HG03045 (cell line): ENCODE results near the gene AHSG.

Experiments
- ATAC-seq: cut with Tn5 transposase; IDR thresholded peaks from one replicate; pipeline ENCODE4 v1.9.1; 2021; ENCODE audit warnings: mild to moderate bottlenecking, moderate library complexity; ENCODE audit not compliant: unreplicated experiment

Gene AHSG

DNA sequence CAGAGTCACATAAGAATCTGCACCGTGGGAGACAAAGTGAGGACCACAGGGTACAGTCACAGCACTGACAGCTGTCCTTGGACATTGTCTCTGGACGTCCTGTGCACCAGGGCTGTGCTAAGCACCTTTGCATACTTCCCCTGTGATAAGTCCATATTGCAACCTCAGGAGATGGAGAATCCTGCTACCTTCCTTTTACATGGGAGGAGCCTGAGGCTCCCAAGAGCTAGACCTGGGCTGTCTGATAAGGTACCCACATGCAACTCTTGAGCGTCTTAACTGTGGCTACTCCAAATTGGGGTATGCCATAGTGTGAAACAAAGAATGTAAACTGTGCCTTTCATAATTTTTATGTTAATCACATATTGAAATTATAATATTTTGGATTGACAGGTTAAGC is 24.8 kb downstream of the AHSG start:
- no peak for ATAC-seq

DNA sequence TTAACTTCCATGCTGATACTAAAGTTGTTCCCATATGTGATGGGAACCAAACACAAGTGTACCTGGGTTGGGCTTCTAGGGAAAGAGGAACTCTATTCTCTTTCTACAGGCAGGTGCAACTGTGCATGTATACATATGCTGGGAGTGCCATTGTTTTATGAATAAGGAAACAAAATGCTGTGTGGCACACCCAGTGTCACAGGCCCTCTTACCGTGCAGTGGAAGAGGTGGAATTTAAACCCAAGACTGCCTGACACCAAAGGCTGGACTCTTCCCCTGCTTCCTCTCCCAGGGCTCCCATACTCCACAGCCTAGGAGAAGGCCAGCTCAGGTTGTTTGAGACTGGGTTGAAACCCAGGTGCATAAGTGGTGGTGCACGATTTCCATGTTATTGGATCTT is 25.4 kb downstream of the AHSG start:
- ATAC-seq = no peak

DNA sequence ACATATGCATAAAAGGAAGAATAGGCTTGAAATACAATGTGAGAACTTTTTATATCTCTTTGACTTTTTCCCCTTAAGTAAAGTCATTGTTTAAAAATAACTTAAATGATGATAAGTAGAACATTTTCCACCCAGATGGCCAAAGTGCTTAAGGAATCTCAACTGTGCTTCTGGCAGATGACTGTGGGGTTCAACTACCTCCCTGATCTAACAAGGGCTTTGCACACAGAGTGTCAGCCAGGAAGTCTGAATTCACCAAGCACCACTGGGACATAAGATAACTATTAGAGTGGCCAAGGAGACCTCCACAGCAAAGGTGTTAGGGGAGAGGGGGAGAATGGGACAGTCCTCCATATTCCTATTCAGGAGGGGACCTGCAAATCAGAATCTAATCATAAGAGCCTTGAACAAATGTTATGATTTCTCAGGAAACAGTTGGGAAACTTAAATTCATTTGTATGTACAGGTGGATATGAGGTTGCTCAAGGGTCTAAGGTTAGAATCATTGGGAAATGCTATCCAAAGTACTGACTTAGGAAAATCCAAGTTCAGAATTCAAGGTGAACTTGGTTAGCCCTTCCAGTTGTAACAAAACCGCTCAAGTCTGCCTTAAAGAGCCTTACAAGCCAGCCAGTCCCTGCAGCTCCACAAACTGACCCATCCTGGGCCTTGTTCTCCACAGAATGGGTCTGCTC is 27.1 kb downstream of the AHSG start, which contains the start of gene FETUB:
Gene FETUB (plus strand): TSS at position 622 of the 695 bp plus-strand sequence. CDS start 62 bp downstream, at position 684.
- ATAC-seq = no peak

DNA sequence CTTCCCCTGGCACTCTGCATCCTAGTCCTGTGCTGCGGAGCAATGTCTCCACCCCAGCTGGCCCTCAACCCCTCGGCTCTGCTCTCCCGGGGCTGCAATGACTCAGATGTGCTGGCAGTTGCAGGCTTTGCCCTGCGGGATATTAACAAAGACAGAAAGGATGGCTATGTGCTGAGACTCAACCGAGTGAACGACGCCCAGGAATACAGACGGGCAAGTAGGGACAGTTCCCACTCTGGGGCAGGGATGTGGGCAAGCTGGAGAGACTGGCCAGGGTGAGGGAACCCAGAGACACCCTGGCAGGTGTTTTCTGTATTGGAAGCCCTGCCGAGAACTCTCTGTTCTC is 27.6 kb downstream of the AHSG start:
- no peak for ATAC-seq

DNA sequence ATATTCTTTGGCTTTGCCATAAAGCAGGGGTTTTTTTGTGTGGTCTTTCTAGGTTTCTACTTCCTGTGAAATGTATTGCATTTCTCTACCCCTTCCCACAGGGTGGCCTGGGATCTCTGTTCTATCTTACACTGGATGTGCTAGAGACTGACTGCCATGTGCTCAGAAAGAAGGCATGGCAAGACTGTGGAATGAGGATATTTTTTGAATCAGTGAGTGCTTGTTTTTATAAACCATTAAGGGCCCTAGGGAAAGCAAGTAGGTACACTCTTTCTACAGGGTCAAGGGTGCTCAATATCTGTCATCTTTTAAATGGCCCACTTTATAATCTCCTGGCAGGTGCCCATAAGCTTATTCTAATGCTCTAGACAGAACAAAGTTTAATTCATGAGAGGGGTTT is 28.1 kb downstream of the AHSG start:
- ATAC-seq = no peak

DNA sequence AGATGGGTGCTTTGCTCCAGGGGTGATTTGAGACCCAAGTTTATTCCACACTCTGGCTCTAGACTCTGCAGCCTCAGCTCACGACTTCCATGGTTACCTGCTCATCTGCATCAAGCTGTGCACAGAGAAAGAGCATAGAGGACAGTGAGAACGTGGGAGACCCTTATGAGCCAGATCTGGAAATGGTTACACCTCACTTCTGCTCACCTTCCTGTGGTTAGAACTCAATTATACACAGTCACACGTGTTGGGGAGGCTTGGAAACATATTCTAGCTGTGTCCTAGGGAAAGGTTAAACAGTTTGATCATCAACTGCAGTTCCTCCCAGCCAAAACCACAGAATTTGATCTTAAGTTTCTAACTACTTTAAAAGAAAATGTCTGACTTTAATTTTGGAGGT is 29.2 kb downstream of the AHSG start:
- ATAC-seq = no peak

DNA sequence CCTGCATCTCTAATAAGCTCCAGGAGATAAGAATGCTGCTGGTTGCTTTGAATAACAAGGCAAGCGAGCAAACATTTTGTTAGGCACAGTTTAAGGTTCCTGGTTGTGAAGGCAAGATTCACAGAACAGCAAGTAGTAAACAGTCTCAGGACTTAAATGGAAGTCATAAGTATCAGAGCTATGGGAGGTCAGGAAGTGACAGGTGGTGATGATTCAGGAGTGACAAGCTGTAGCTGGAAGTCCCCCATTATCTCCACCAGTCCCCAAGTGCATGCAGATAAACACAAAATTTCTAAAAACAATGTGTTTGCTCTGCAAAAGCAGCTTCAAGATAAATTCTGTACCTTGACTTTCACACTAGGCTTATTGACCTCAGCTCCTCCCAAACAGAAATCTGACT is 30.6 kb downstream of the AHSG start:
- no peak for ATAC-seq

DNA sequence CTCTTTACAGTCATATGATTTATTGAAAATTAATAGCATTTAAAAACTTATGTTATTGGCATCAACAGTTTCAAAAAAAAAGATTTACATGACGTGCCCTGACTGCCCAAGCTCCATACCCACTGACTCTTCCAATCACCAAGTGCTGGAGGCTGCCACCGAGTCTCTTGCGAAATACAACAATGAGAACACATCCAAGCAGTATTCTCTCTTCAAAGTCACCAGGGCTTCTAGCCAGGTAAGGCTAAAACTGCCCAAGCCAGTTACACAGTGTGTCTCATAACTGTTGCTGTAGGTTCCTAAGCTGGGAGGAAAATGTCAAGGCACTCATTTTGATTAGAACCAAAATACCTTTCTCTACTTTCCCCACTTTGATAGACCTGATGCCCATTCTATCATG is 31.8 kb downstream of the AHSG start:
- ATAC-seq = no peak

DNA sequence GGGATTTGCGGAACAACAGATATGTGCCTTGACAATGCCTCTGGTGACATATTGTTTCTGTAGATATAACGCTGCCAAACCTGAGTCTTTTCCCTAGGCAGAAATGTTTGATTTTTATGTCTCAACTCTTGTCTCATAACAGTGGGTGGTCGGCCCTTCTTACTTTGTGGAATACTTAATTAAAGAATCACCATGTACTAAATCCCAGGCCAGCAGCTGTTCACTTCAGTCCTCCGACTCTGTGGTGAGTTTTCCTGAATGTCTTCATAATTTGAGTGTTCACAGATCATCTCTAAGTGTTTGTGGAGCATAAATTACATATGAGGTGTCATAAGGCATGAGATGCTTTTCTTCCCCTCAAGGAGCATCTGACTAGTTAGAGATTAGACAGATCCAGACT is 33.2 kb downstream of the AHSG start:
- ATAC-seq = no peak

DNA sequence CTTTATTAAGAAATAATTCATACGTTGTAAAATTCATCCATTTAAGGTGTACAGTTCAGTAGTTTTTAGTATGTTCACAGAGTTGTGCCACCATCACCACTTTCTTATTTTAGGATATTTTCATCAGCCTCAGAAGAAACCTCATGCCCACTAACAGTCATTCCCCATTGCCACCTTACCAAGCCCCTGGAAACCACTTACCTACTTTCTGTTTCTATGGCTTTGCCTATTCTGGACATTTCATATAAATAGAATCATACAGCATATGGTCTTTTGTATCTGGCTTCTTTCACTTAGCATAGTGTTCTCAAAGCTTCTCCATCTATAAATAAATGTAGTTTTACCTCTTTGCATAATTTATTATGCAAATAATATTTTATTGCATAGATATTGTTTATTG is 34.0 kb downstream of the AHSG start:
- no peak for ATAC-seq

DNA sequence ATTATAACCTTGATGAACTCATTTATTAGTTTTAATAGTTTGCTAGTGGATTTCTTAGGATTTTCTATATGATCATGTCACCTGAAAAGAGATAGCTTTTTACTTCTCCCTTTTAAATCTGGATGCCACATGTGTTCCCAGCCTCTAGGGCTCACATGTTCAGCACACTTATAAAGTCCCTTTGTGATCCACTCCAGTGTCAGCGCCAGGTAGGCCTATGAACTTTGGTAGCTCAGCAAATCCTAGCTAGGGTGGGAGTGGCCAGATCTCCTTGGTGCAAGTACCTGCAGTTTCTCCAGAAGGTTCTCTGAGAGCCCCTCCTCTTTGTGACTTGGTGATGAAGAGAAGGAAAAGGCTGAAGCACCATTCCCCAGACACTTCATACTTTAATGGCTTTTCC is 36.0 kb downstream of the AHSG start:
- no peak for ATAC-seq

DNA sequence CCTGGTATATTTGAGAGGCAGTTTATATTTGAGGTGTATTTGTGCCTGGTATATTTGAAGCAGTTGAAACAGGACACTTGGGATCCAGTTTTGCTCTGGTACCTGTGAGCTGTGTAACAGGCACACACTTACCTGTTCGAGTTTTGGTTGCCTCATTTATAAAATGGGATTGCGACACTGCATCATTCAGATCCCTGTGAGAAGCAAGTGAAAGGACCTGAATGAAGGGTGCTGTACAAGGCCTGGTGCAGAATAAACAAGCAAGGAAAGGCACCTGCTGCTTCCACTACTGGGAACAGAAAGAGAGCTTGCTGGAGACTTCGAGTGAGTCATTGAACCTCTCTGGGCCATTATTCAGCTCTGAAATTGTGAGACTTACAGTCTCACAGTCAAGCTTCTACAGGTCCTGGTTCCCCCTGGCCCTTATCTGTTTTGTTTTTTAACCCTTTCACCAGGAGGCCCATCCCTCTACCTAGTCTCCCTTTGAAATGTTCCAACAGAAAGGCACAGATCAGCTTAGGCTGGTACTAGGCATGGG is 38.9 kb downstream of the AHSG start:
- ATAC-seq = no peak

DNA sequence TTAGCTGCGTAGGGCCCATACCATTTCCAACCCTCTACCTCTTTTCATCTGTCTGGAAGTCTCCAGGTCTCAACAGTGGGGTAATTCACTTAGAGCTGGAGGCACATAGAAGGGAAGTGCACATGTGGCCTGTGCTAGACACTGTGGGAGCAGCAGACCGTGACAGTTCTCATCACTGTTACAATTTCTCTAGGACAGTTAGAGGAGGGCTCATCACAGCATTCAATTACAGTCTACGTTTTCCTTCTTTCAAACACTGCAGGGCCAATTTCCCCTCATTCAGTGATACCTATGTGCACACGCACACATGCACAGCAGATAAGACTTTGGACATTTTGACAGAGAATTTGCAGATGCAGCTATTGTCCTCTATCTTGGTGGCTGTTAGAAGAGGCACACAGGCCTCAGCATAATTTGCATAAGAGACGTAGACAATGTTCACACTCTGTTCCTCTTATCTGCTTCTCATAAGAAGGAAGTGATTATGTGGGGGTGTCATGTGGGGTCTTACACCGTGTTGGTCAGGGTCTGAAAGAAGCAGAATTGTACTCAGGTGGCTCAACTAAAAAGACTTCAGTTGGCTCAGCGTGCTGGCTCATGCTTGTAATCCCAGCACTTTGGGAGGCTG is 40.3 kb downstream of the AHSG start:
- peak; percentile 80 for ATAC-seq

DNA sequence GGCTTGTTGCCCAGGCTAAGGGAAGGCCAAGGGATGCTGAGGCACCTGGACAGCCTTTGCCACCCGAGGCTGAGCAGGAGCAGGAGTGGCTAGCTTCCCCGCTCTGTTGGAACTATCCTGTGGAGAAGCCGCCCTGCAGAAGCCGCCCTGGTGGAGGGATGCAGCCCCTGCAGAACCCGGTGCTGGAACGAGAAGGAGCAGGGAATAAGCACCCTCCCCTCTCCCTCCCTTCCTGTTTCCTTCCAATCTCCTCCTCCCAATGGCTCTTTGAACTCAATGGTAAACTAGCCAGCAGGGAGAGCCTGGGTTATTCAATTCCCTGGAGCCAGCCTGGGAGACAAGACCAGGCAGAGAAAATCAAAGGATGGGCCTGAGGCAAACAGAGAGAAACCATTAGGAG is 41.1 kb downstream of the AHSG start:
- ATAC-seq = no peak

DNA sequence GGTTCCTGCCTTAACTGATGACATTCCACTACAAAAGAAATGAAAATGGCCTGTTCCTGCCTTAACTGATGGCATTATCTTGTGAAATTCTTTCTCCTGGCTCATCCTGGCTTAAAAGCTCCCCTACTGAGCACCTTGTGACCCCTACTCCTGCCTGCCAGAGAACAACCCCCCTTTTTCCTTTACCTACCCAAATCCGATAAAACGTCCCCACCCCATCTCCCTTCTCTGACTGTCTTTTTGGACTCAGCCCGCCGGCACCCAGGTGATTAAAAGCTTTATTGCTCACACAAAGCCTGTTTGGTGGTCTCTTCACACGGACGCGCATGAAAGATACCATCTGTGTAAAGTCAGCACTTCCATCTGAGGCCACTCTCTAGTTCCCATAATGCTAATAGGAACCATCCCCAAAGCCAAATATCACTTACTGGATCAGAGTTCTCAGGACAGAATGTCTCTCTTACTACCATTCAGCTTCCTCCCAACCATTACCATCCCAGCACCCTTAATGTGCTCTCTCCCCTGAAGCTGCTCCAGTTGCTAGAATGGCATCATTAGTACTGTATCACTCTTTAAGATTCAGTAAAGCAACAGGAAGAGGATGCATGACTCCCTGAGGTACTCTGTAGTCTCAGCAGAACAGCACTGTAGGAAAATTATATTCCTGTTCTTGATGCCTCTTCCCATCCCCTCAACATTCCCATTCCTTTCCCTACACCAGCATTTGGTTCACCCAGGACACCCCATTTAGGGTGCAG is 50.7 kb downstream of the AHSG start:
- no peak for ATAC-seq

DNA sequence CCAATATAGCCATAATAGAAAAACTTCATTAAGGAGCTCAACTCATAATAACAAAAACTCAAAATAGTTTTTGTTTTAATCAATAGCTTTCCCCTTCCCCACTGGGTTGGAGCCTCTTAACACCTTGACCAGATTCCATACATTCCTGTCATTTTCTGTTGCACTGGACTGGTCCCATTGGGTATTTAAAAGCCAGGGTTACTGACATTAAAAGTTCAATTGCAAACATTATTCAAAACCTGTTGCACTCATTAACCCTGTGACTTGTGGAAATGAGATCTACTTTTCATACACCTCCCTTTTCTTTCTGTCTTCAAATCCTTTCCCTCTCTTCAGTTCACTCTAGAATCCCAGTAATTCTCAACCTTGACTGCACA is 51.2 kb downstream of the AHSG start:
- no peak for ATAC-seq

DNA sequence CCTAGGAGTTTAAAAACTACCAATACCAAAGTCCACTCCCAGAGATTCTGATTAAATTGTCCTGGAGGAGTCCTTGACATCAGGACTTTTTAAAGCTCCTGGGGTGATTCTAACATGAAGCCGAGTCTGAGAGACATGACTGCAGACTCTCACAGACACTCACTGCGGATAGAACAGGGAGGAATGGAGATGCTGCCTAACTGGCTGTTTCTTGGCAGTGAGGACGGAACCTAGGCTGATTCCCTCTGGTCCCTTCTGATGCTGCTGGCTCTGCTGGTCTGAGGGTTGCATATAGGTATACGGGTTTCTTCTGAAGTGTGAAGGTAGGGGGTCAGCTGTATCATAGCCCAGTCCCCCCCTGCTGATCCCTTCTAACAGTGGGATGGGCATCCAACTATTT is 51.6 kb downstream of the AHSG start:
- no peak for ATAC-seq

DNA sequence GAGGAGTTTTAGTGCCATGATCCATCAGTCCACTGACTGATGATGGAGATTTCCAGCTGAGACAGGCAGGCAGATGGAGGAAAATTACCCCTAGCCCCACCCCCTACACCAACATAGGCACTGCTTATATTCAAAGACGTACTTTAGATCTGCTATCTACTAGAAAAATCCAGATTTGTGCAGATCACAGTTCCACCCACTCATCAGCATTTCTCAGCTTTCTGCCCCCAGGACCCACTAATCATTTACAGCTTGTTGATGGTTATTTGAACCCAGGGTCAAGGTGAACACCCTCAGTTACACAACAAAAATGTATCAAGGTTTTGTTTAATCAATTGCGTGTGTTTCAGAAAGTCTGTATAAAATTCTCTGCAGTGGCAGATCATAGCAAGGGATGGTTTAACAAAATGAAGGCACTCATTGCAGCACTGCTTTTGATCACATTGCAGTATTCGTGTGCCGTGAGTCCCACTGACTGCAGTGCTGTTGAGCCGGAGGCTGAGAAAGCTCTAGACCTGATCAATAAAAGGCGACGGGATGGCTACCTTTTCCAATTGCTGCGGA is 52.8 kb downstream of the AHSG start, which contains the start of gene HRG:
Gene HRG (plus strand): TSS at position 390 of the 564 bp plus-strand sequence. CDS start 18 bp downstream, at position 408.
- ATAC-seq = no peak

DNA sequence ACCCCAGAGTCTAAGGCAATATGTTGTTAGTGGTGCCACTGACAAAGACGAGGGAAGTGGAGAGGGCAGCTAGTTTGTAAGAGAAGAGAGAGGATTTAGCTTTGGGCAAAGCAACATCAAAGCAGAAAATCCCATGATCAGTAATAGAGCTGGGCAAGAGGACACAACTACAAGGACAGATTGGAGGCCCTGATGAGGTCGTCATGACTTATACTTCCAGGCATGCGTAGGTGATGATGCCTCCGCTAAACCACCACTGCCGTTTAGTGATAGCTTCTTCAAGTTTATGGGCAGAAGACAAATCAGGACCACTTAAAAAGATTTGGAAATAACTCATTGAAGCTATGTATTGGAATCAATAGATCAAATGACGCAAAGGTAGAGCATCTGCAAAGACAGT is 55.6 kb downstream of the AHSG start:
- ATAC-seq = no peak

DNA sequence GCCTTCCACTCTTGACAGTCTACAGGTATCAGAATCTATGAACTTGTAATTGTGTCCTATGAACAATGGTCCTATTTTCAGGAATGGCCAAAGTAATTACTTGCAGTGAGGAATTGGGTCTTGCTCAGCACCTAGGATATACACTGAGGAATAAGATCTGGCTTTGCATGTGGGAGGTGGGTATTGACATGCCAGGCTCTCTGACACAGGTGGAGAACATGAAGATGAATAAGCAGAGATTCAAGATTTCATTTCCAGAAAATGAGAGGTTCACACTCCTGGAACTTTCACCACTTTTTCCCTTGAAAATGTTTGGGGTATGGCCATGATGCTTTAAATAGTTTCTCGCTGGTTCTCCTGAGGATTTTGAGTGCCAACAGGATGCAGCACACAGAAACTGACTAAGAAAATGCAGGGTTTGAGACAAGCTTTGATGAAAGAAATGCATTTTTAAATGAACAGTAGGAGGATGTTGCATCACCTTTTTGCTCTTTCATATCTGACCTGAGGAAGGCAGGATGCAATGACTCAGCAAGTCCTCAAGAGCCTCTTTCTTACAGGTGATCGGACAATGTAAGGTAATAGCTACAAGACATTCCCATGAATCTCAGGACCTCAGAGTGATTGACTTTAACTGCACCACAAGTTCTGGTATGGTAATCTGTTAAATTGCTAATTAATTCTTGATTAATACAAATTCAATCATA is 56.7 kb downstream of the AHSG start:
- no peak for ATAC-seq

DNA sequence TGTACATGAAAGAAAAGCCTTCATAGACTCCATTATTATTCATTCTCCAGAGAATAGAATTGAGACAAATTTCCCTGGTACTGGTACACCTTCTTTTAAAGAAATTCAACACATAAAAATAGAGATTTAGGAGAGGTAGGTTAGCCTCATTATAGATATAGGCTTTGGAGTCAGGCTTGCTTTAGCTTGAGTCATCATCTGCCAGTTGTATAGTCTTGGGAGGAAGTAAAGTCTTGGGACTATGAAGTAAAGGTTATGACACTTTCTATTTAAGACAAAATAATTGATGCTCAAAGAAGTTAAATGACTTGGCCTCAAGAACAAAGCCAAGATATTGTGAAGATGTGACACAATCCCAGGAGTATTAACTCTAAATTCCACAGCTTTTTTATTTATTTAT is 57.3 kb downstream of the AHSG start:
- no peak for ATAC-seq
